DMS79 (cell line): Measurements from ENCODE around the gene FASTKD2.
A peak's percentile ranks its signal among the peaks of the same experiment; 100 is the strongest.

ENCODE experiments used
- DNase-seq: peaks from one replicate; lab custom pipeline; 2025; lab: John Stamatoyannopoulos, UW

Gene FASTKD2

GRCh38 chr2:206765242-206766056 is at the start of gene FASTKD2, which contains the start of gene MDH1B:
Gene FASTKD2, plus strand, starts transcription at chr2:206765606. Its CDS starts 1,088 bp downstream, at chr2:206766694.
Gene MDH1B, minus strand, starts transcription at chr2:206765328. Its CDS starts 57 bp downstream, at chr2:206765271.
- peak; percentile 87 for DNase-seq

GRCh38 chr2:206716623-206717022 is 48.8 kb upstream of the FASTKD2 start:
- DNase-seq, result no peak

- no peak for DNase-seq
Measured at GRCh38 chr2:206718296-206718695, 47.1 kb upstream of the FASTKD2 start, which contains the start of gene DYTN. Gene DYTN, minus strand, starts transcription at chr2:206718396. Its CDS starts 117 bp downstream, at chr2:206718279.

- DNase-seq, result no peak
Measured at GRCh38 chr2:206721256-206721920, 44.0 kb upstream of the FASTKD2 start.

GRCh38 chr2:206723288-206723687 is 42.1 kb upstream of the FASTKD2 start:
- DNase-seq, result no peak

GRCh38 chr2:206727287-206727686 is 38.1 kb upstream of the FASTKD2 start:
- DNase-seq, result no peak

GRCh38 chr2:206728277-206729199 is 36.9 kb upstream of the FASTKD2 start:
- no peak for DNase-seq

GRCh38 chr2:206733341-206733740 is 32.1 kb upstream of the FASTKD2 start:
- no peak for DNase-seq

GRCh38 chr2:206736935-206737334 is 28.5 kb upstream of the FASTKD2 start:
- no peak for DNase-seq

GRCh38 chr2:206739271-206739670 is 26.1 kb upstream of the FASTKD2 start:
- no peak for DNase-seq

GRCh38 chr2:206740800-206741199 is 24.6 kb upstream of the FASTKD2 start:
- no peak for DNase-seq

GRCh38 chr2:206756816-206757215 is 8.6 kb upstream of the FASTKD2 start:
- no peak for DNase-seq

- peak; percentile 41 for DNase-seq
Measured at GRCh38 chr2:206764673-206765241, 649 bp upstream of the FASTKD2 start.

- no peak for DNase-seq
Measured at GRCh38 chr2:206766057-206766930, 888 bp downstream of the FASTKD2 start.

GRCh38 chr2:206774871-206775270 is 9.5 kb downstream of the FASTKD2 start:
- DNase-seq, result no peak

- no peak for DNase-seq
Measured at GRCh38 chr2:206776432-206776831, 11.0 kb downstream of the FASTKD2 start.

GRCh38 chr2:206780671-206781070 is 15.3 kb downstream of the FASTKD2 start:
- DNase-seq, result no peak

GRCh38 chr2:206783718-206784117 is 18.3 kb downstream of the FASTKD2 start:
- DNase-seq, result no peak

- DNase-seq, result no peak
Measured at GRCh38 chr2:206784559-206785353, 19.4 kb downstream of the FASTKD2 start.
